Heart left ventricle (tissue), 16 donors: Measurements from ENCODE around the gene HHATL. TPM values are rescaled to one million over a fixed set of nuclear protein-coding genes. Genes with fewer than 3 reads are reported as not detected.
A peak's percentile ranks its signal among the peaks of the same experiment; 100 is the strongest.

Experiments used
- ATAC-seq, 4 donors: fragments of 200-7000 bp; cut with Tn5 transposase; one replicate each; pipeline ENCODE4 v1.9.1; 2020 to 2022; ENCODE audit warnings: moderate library complexity in 4 of 4, mild to moderate bottlenecking in 3 of 4, moderate number of reproducible peaks in 1 of 4
- DNase-seq, 5 donors: peaks; one replicate each; pipeline ENCODE4 v3.0.0-alpha.2; 2020
- H3K27ac ChIP-seq, 12 donors: fragments of 200-600 bp; sonication (generic) in 4 of 12; one replicate each; pipeline versions ENCODE4 v1.5.0 to v1.8.0; 2016 to 2022; ENCODE audit warnings: mild to moderate bottlenecking in 2 of 12
- H3K27me3 ChIP-seq, 9 donors: fragments of 200-600 bp; sonication (generic) in 2 of 9; one replicate each; pipeline versions ENCODE4 v1.5.1 to v1.8.0; 2016 to 2022; ENCODE audit warnings: mild to moderate bottlenecking in 3 of 9
- H3K36me3 ChIP-seq, 9 donors: fragments of 200-600 bp; sonication (generic) in 2 of 9; one replicate each; pipeline versions ENCODE4 v1.5.0 to v1.8.0; 2018 to 2022; ENCODE audit warnings: mild to moderate bottlenecking in 2 of 9
- H3K4me1 ChIP-seq, 12 donors: fragments of 200-600 bp; sonication (generic) in 4 of 12; one replicate each; pipeline versions ENCODE4 v1.5.0 to v1.8.0; 2016 to 2022; ENCODE audit warnings: mild to moderate bottlenecking in 3 of 12
- H3K4me3 ChIP-seq, 12 donors: fragments of 200-600 bp; sonication (generic) in 4 of 12; one replicate each; pipeline versions ENCODE4 v1.5.0 to v1.8.0; 2017 to 2022; ENCODE audit warnings: mild to moderate bottlenecking in 9 of 12, moderate library complexity in 4 of 12
- H3K9me3 ChIP-seq, 12 donors: fragments of 200-600 bp; sonication (generic) in 4 of 12; one replicate each; pipeline versions ENCODE4 v1.5.0 to v1.8.0; 2016 to 2022; ENCODE audit warnings: mild to moderate bottlenecking in 1 of 12
- POLR2A ChIP-seq, 2 donors: fragments of 450-650 bp; IDR thresholded peaks; one replicate each; pipeline ENCODE4 v1.6.1; 2017; ENCODE audit warnings: antibody characterized with exemption in 2 of 2, mild to moderate bottlenecking in 2 of 2, moderate library complexity in 2 of 2
- WGBS, 4 donors: extraction: QIAGEN DNeasy Blood & Tissue Kit in 2 of 4; methylation state at CpG; one replicate each; pipeline versions ENCODE4 v1.1.5 to v1.1.7; 2013 to 2018; 5-methylcytosine and 5-hydroxymethylcytosine counted together
- intact Hi-C, 10 donors: fragments of 100-400 bp; cut with DNase I; formaldehyde crosslinking; loops; one replicate each; pipeline versions ENCODE4 v1.11.1 to v1.14.2; 2022
- polyA plus RNA-seq, 2 donors: library from polyadenylated mRNA; stranded (reverse); fragments of 200-250 nt; gene quantifications; one replicate each; pipeline ENCODE4 v1.2.3, GENCODE V29; 2013
- total RNA-seq, 9 donors: library from RNA; depleted of rRNA in 2 of 9; stranded (reverse); fragments of >200 nt in 2 of 9; fragmentation: NEBNext Ultra II Directional in 3 of 9; extraction: Animal tissue kit (Norgen Biotek cat#: 25700) in 3 of 9; gene quantifications; one replicate each; pipeline versions ENCODE4 v1.1.0 to v1.2.4, GENCODE V29; 2016 to 2023
- TF ChIP-seq, protein P1 (sequence below), 12 donors: fragments of 200-600 bp; sonication (generic) in 4 of 12; IDR thresholded peaks; one replicate each; pipeline versions ENCODE4 v1.5.0 to v1.8.0; 2018 to 2022; ENCODE audit warnings: antibody characterized with exemption in 12 of 12, mild to moderate bottlenecking in 5 of 12
- donor health status: ischemic (EF 13 %, LVEDD 7.1; RV severe dilation, severe dysfunction).
- donor health status: healthy with polysubstance abuse.
- donor health status: DM: no; HTN: yes; CAD: no.
- donor health status: DM: no; HTN: no; CAD: no.
- donor health status: ischemic (EF 25% LVEDD 6.9; RV normal size, moderate dysfunction).
- donor health status: ischemic (EF 25% LVEDD 5.7; RV mildly dilated, moderate dysfunction).
- donor health status: healthy.
- donor health status: DM: yes; HTN: yes; CAD: no.
- donor health status: ischemic (EF 35%, LVEDD 5.7; RV mildly dilated, moderate dysfunction).
- donor health status: nonischemic (EF 11% LVEDD 7.7; RV severe dilation, severe dysfunction).
- donor health status: DM: yes; HTN: yes; CAD: no.
- donor health status: PGD.
- donor health status: ischemic (EF 29% LVEDD 5.4; RV normal size, mild dysfunction).
- donor health status: nonischemic (EF 23%, LVEDD 6.1; RV moderate dilation, normal function).

Gene HHATL
- total and polyA plus RNA-seq, 11 donors: 188 to 1,023 (median 538) TPM

DNA sequence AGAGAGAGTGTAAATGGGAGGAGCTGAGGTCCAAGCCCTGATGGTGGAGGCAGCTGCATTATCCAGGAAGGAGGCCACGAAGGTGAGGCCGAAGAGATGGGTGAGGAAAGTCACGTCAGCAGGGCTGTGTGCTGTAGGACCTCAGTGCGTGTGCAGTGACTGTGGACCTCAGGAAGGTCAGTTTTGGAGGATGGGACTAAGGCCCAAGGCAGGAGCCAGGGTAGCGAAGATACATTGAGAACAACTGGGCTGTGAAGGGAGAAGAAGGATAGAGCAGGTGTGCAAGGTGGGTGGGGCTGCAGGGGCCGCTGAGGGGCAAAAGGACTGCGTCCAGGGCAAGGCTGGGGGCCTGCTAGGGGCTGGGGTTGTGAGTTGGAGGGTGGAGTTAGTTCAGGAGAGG lies 12.4 kb downstream of the HHATL start:
- Histone ChIP-seq H3K27me3 (peaks cover 0 to 6% (median 0%) of the 10 kb centered on the region in 9 donors), H3K9me3 (no peaks in the 10 kb centered on the region), H3K36me3 (peaks cover 0 to 11% (median 0%) of the 10 kb centered on the region in 9 donors), H3K27ac (no peak overlapping the region), H3K4me3 (no peak overlapping the region), H3K4me1 (peaks cover 0 to 10% (median under 1%) of the 10 kb centered on the region in 12 donors)
- ATAC-seq: no peak
- TF ChIP-seq, protein P1, sequence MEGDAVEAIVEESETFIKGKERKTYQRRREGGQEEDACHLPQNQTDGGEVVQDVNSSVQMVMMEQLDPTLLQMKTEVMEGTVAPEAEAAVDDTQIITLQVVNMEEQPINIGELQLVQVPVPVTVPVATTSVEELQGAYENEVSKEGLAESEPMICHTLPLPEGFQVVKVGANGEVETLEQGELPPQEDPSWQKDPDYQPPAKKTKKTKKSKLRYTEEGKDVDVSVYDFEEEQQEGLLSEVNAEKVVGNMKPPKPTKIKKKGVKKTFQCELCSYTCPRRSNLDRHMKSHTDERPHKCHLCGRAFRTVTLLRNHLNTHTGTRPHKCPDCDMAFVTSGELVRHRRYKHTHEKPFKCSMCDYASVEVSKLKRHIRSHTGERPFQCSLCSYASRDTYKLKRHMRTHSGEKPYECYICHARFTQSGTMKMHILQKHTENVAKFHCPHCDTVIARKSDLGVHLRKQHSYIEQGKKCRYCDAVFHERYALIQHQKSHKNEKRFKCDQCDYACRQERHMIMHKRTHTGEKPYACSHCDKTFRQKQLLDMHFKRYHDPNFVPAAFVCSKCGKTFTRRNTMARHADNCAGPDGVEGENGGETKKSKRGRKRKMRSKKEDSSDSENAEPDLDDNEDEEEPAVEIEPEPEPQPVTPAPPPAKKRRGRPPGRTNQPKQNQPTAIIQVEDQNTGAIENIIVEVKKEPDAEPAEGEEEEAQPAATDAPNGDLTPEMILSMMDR (IDR thresholded peaks at IDR 0.05): no peak
- TF ChIP-seq POLR2A (IDR thresholded peaks at IDR 0.05): no peak
- DNase-seq: no peak
- WGBS, 4 donors: 79 to 85% (median 81%) methylated on average over 7 of the region's 7 CpGs
- intact Hi-C loops: no loop called here

DNA sequence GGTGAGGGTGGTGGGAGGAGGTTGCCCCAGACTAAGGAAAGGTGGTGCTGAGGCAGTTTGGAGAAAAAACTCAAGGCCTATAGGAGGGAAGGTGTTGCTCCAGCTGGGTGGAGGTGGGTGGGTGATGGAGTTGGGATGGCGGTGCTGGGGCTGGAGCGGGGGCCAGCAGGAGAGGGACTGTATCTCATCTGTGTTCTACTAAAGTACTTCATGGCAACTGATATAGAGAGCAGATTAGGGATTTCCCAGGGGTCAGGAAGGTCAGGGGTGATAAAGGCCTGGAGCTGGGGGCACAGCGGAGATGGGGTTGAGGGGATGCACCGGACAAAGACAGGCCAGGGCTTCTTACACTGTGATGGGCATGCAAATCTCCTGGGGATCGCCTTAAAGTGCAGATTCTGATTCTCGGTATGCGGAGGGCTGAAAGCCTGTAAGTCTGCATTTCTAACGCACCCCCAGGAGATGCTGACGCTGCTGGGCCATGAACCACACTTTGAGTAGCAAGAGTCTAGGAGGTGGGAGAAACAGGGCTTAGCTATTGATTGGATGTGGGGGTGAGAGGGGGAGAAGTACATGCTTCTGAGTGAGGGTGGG lies 13.1 kb downstream of the HHATL start:
- Histone ChIP-seq H3K27ac (no peak overlapping the region), H3K9me3 (no peaks in the 10 kb centered on the region), H3K4me1 (peaks cover 0 to 17% (median 3%) of the 10 kb centered on the region in 12 donors), H3K36me3 (peaks cover 0 to 11% (median 0%) of the 10 kb centered on the region in 9 donors), H3K27me3 (peaks cover 0 to 6% (median 0%) of the 10 kb centered on the region in 9 donors), H3K4me3 (no peak overlapping the region)
- no peak for TF ChIP-seq POLR2A (IDR thresholded peaks at IDR 0.05)
- TF ChIP-seq, protein P1 (IDR thresholded peaks at IDR 0.05): no peak
- intact Hi-C loops: no loop called here
- 65 to 79% (median 68%) methylated on average over 9 of the region's 9 CpGs for WGBS, 4 donors
- DNase-seq (no peak), ATAC-seq (no peak)

DNA sequence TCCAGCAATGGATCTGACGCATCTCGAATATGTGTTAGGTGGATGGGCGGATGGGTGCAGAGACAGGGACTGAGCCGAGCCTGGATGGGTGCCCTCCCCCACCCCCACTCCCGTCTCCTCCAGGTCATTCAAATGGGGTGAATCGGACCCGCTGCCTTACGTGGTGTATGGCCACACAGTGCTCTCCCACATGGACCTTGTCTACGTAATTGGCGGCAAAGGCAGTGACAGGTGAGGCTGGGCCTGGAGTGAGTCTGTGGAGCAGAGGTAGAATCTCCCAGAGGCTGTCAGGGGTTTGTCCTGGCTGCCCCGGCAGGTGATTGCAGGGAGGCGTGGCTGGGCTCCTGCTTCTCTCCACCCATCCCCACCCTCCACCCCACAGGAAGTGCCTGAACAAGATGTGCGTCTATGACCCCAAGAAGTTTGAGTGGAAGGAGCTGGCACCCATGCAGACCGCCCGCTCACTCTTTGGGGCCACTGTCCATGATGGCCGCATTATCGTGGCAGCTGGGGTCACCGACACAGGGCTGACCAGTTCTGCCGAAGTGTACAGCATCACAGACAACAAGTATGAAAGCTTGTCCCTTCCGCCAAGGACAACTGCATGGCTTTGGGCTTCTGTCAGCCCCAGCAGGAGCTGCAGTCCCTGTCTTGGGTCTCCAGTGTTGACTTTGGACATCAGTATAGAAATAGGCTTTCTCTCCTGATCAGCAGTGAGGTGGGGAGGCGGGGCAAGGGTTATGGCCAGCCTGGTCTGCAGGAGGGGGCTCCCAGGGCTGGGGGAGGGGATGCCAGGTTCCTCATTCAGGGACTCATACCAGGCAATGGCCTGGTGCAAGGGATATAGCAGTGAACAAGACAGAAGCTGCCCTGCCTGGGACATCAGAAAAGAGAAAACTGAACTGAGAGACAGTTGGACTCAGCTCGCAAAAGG lies 13.8 kb downstream of the HHATL start:
- peaks cover 0 to 21% (median 5%) of the 10 kb centered on the region in 12 donors for H3K4me1 ChIP-seq
- H3K36me3 ChIP-seq: peaks cover 0 to 7% (median 0%) of the 10 kb centered on the region in 9 donors
- intact Hi-C loops: no loop called here
- 87 to 91% (median 91%) methylated on average over 18 to 22 of the region's 22 CpGs for WGBS, 4 donors
- DNase-seq (peak in 1 of 5 donors; percentile 7), ATAC-seq (no peak)
- TF ChIP-seq, protein P1 (IDR thresholded peaks at IDR 0.05): no peak
- TF ChIP-seq POLR2A (IDR thresholded peaks at IDR 0.05): no peak
- peaks cover 0 to 6% (median 0%) of the 10 kb centered on the region in 9 donors for H3K27me3 ChIP-seq
- H3K4me3 ChIP-seq: no peak overlapping the region
- H3K27ac ChIP-seq: peak overlapping the region in 1 of 12 donors; percentile 52
- H3K9me3 ChIP-seq: no peaks in the 10 kb centered on the region

DNA sequence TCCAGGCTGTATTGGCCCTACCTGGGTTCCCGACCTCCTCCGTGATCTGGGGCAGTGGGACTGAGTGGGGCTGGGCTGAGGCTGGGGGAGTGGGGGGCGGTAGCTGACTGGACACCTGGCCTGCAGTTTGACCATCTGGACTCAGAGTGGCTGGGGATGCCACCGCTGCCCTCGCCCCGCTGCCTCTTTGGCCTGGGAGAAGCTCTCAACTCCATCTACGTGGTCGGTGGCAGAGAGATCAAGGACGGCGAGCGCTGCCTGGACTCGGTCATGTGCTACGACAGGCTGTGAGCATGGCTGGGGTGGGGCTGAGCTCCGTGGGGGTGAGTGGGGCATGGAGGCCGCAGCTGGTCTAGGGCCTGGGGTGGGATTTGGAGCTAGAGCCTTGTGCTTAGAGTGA lies 14.6 kb downstream of the HHATL start:
- peak overlapping the region in 1 of 12 donors; percentile 52 for H3K27ac ChIP-seq
- H3K4me3 ChIP-seq: no peak overlapping the region
- DNase-seq (peak in 1 of 5 donors; percentile 36), ATAC-seq (no peak)
- intact Hi-C loops: no loop called here
- no peak for TF ChIP-seq POLR2A (IDR thresholded peaks at IDR 0.05)
- TF ChIP-seq, protein P1 (IDR thresholded peaks at IDR 0.05): no peak
- H3K9me3 ChIP-seq: no peaks in the 10 kb centered on the region
- peaks cover 0 to 6% (median 0%) of the 10 kb centered on the region in 9 donors for H3K36me3 ChIP-seq
- 81 to 85% (median 82%) methylated on average over 15 of the region's 15 CpGs for WGBS, 4 donors
- H3K27me3 ChIP-seq: peaks cover 0 to 6% (median 0%) of the 10 kb centered on the region in 9 donors
- H3K4me1 ChIP-seq: peaks cover 0 to 21% (median 8%) of the 10 kb centered on the region in 12 donors
